Measurements from ENCODE around the gene PLIN1. TPM values are rescaled to one million over a fixed set of nuclear protein-coding genes. Genes with fewer than 3 reads are reported as not detected.

PLIN1 gene
- polyA plus RNA-seq, 3 donors from 2014 or later: not detected

GRCh38 chr15:89616228-89616627, 62.9 kb downstream of the PLIN1 start:
- Mint-ChIP-seq H3K36me3 (peaks cover 16 to 24% (median 17%) of the 10 kb centered on the region in 3 donors), H3K9me3 (peaks cover 0 to 17% (median 7%) of the 10 kb centered on the region in 6 donors), H3K4me1 (no peaks in the 10 kb centered on the region), H3K27ac (no peak overlapping the region), H3K4me3 (no peak overlapping the region), H3K27me3 (ENCODE audit: low read depth in 3 of 3) (no peaks in the 10 kb centered on the region)
- no peak for DNase-seq

- Mint-ChIP-seq H3K27ac (no peak overlapping the region), H3K9me3 (peaks cover 0 to 17% (median 7%) of the 10 kb centered on the region in 6 donors), H3K27me3 (ENCODE audit: low read depth in 3 of 3) (no peaks in the 10 kb centered on the region), H3K4me3 (no peak overlapping the region), H3K4me1 (no peaks in the 10 kb centered on the region), H3K36me3 (peaks cover 17 to 35% (median 20%) of the 10 kb centered on the region in 3 donors)
- no peak for DNase-seq
These were observed 64.0 kb downstream of the PLIN1 start for GRCh38 chr15:89615135-89615534.

Other genes starting within 250 kb of the PLIN1 start
- gene RHCG, start 182.8 kb downstream of the PLIN1 start, polyA plus RNA-seq: not detected
- under 1 TPM in 1 of 3 donors, not detected in 2; 0.10 TPM for gene TICRR, start 103.9 kb downstream of the PLIN1 start, polyA plus RNA-seq
- under 1 TPM in 1 of 3 donors, not detected in 2; 0.16 TPM for gene KIF7, start 23.9 kb downstream of the PLIN1 start, polyA plus RNA-seq
- 1 to 10 TPM; 3.1 to 5.9 (median 5.3) TPM for gene PEX11A, start 11.4 kb upstream of the PLIN1 start, polyA plus RNA-seq
- under 1 TPM in 2 of 3 donors, not detected in 1; 0.16 to 0.46 TPM for gene WDR93, start 11.4 kb upstream of the PLIN1 start, polyA plus RNA-seq
- gene MESP1, start 71.9 kb upstream of the PLIN1 start, polyA plus RNA-seq: 1 to 10 TPM; 1.8 to 5.4 (median 4.5) TPM
- gene MESP2, start 97.0 kb upstream of the PLIN1 start, polyA plus RNA-seq: not detected
- gene ANPEP, start 135.5 kb upstream of the PLIN1 start, polyA plus RNA-seq: 1 to 10 TPM in 1 of 3 donors, under 1 TPM in 2; 0.42 to 4.3 (median 0.59) TPM
- 10 to 100 TPM; 23.7 to 38.5 (median 32.2) TPM for gene AP3S2, start 214.6 kb upstream of the PLIN1 start, polyA plus RNA-seq
- under 1 TPM in 1 of 3 donors, not detected in 2; 0.23 TPM for gene ARPIN, start 233.6 kb upstream of the PLIN1 start, polyA plus RNA-seq